Measurements from ENCODE around the gene NALCN. TPM values are rescaled to one million over a fixed set of nuclear protein-coding genes. Genes with fewer than 3 reads are reported as not detected.

Gene NALCN
- total RNA-seq, 3 donors from 2014 or later: 0.10 to 1.4 (median 0.12) TPM

GRCh38 chr13:101080616-101081015 lies 335.7 kb downstream of the NALCN start:
- TF ChIP-seq CTCF (IDR thresholded peaks at IDR 0.05): no peak
- no peak for ATAC-seq
- Histone ChIP-seq H3K9me3 (no peaks in the 10 kb centered on the region), H3K4me3 (no peak overlapping the region), H3K36me3 (ENCODE audit: low read depth) (no peaks in the 10 kb centered on the region), H3K4me1 (ENCODE audit: low read depth) (no peaks in the 10 kb centered on the region)
- no peak for DNase-seq
- intact Hi-C loops (cut with DNase I, micrococcal nuclease): no loop called here

DNA sequence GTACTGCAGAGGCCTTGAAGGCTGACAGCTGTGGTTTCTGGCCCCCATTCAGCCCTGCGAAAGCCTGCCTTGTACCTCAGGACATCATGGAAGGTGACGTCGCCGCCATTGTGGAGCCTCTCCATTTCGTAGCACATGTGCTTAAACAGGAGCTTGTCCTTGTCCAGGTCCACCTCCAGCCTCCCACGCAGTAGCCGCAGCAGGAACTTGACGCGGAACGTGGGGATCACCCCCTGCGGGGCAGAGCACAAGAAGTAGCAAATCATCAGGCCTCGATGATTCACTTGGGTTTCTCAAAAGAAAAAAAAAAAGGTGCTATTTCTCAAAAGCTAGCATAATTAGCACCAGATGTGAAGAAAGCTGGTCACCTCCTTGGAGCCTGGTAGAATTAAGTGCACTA lies 351.0 kb downstream of the NALCN start:
- no peaks in the 10 kb centered on the region for H3K36me3 ChIP-seq (ENCODE audit: low read depth)
- intact Hi-C loops (cut with DNase I, micrococcal nuclease): no loop called here
- no peak for ATAC-seq
- no peak overlapping the region for H3K4me3 ChIP-seq
- no peak for TF ChIP-seq CTCF (IDR thresholded peaks at IDR 0.05)
- no peaks in the 10 kb centered on the region for H3K9me3 ChIP-seq
- DNase-seq: no peak
- no peaks in the 10 kb centered on the region for H3K4me1 ChIP-seq (ENCODE audit: low read depth)

DNA sequence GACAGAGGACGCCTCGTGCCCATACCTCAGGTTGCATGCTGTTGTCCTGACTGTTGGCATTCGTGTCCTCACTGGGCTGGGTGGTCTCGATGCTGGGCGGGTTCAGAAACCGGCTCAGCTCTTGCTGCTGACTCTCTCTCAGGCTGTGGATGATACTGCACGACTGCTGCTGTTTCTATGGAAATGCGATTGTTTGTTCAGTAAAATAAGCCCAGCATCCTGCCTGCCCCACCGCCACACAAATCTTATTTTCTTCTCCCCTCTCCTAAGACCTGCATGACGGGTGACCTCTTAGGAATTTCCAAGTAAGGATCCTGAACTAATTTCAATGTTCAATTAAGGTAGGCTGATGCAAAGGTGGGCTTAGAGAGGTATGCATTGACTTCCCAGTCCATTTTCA lies 356.5 kb downstream of the NALCN start:
- Histone ChIP-seq H3K4me1 (ENCODE audit: low read depth) (no peaks in the 10 kb centered on the region), H3K36me3 (ENCODE audit: low read depth) (no peaks in the 10 kb centered on the region), H3K9me3 (no peaks in the 10 kb centered on the region), H3K4me3 (no peak overlapping the region)
- DNase-seq: no peak
- intact Hi-C loops (cut with DNase I, micrococcal nuclease): no loop called here
- no peak for TF ChIP-seq CTCF (IDR thresholded peaks at IDR 0.05)
- no peak for ATAC-seq

DNA sequence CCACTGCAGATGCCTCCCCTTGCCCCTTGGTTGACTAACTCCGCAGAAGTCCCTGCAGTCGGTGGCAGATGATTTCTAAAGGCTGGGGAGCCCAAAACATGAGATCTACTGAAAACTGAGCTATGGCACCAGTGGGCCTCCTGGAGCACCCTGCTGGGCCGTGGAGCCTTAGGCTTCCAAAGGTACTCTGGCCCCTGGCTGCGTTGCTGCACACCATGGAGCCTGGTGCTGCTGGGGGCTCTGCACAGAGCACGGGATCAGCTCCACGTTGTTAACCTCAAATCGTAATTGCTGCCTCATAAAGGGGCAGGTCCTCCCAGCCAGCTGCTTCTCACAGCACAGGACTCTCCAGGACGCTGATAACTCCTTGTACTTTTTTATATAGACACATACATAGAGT lies 357.5 kb downstream of the NALCN start:
- Histone ChIP-seq H3K9me3 (no peaks in the 10 kb centered on the region), H3K36me3 (ENCODE audit: low read depth) (no peaks in the 10 kb centered on the region), H3K4me1 (ENCODE audit: low read depth) (no peaks in the 10 kb centered on the region), H3K4me3 (no peak overlapping the region)
- DNase-seq (no peak), ATAC-seq (no peak)
- intact Hi-C loops (cut with DNase I, micrococcal nuclease): no loop called here
- TF ChIP-seq CTCF (IDR thresholded peaks at IDR 0.05): no peak

DNA sequence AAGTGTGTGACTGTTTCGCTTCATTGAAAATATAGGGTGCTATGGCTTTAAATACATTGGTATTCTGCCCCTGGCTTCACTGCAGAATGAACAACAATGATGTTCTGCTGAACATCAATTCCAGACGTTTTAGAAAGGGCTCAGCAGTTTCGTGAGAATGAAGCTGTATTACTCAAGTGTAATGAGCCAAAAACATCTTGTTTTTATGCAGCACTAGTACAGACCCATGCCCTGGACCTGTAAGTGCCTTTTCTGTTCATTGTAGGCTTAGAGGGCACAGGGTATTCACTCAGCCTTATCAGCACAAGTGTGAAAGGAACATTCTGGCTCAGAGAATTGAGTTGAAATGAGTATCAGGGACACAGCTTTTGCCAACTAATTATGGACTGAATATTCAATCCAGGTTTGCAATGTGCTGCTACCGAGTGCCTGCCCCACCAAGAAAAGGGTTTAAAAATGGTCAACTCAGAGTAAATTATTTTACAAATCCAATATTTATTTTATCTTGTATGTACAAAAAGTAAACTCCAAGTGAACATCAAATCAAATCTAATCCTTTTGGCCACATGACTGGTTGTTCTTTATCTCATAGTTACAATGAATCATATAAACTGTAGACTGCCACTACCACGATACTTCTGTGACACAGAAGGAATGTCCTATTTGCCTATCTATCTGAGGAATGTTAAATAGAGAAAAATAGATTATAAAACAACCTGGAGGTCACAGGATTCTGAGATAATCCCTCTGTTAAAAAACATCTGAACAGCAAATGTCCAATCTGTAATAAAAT lies 362.8 kb downstream of the NALCN start:
- ATAC-seq (no peak), DNase-seq (no peak)
- Histone ChIP-seq H3K36me3 (ENCODE audit: low read depth) (no peaks in the 10 kb centered on the region), H3K9me3 (no peaks in the 10 kb centered on the region), H3K4me1 (ENCODE audit: low read depth) (no peaks in the 10 kb centered on the region), H3K4me3 (no peak overlapping the region)
- no peak for TF ChIP-seq CTCF (IDR thresholded peaks at IDR 0.05)
- intact Hi-C loops (cut with DNase I, micrococcal nuclease): no loop called here
